HFF-Myc (cell line): Measurements from ENCODE around the gene CGA.
A peak's percentile ranks its signal among the peaks of the same experiment; 100 is the strongest.
"Not testable (repeated sequence)": the region's sequence is repeated elsewhere in the genome, so short reads cannot be mapped to it uniquely, and the experiment has no call there.

Experiments
- DNase-seq: peaks from one replicate; pipeline ENCODE4 v3.0.0-alpha.2; 2011; ENCODE audit warnings: low read depth; ENCODE audit errors: extremely low read depth
- H3K4me3 ChIP-seq: replicated peaks from 2 replicates; pipeline ENCODE4 v1.5.1; 2011; ENCODE audit warnings: low read depth, mild to moderate bottlenecking, control low read depth, low read length
- TF ChIP-seq, protein P1 (sequence below): IDR thresholded peaks from 2 replicates; pipeline ENCODE4 v1.5.1; 2012; ENCODE audit warnings: mild to moderate bottlenecking, low read depth, low read length, control low read depth; ENCODE audit errors: missing control alignments

The CGA gene

DNA sequence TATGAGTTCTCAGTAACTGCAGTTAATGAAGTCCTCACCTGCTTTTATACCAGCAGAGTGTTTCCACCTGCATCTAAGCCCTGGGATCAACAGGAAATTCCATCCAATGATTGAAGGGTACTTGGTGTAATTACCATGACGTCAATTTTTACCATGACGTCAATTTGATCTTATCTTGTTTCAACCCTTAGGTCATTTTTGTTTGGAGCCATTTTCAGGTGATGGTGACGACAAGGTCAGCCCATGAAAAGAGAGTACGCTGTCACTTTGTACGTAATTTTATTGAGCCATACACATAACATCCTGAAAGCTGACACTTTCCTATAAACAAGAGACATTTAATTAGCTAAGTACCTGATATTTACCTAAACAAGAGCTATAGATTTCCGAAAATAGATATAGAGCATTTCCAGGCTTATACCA lies at the start of gene CGA:
Gene CGA (minus strand): TSS at position 20 of the 423 bp plus-strand sequence. CDS start 6,906 bp downstream, outside the sequence.
- DNase-seq = no peak
- no peak within 1 kb of the TSS for H3K4me3 ChIP-seq
- TF ChIP-seq, protein P1, sequence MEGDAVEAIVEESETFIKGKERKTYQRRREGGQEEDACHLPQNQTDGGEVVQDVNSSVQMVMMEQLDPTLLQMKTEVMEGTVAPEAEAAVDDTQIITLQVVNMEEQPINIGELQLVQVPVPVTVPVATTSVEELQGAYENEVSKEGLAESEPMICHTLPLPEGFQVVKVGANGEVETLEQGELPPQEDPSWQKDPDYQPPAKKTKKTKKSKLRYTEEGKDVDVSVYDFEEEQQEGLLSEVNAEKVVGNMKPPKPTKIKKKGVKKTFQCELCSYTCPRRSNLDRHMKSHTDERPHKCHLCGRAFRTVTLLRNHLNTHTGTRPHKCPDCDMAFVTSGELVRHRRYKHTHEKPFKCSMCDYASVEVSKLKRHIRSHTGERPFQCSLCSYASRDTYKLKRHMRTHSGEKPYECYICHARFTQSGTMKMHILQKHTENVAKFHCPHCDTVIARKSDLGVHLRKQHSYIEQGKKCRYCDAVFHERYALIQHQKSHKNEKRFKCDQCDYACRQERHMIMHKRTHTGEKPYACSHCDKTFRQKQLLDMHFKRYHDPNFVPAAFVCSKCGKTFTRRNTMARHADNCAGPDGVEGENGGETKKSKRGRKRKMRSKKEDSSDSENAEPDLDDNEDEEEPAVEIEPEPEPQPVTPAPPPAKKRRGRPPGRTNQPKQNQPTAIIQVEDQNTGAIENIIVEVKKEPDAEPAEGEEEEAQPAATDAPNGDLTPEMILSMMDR = no peak

DNA sequence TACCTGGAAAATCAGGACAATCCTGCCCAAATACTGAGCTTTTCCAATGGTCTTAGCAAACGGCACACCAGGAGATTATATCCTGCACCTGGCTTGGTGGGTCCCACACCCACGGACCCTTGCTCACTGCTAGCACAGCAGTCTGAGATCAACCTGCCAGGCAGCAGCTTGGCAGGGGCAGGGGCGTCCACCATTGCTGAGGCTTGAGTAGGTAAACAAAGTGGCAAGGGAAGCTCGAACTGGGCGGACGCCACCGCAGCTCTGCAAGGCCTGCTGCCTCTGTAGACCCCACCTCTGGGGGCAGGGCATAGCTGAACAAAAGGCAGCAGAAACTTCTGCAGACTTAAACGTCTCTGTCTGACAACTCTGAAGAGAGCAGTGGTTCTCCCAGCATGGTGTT lies 45.0 kb upstream of the CGA start:
- DNase-seq, H3K4me3 ChIP-seq: not testable (repeated sequence)

DNA sequence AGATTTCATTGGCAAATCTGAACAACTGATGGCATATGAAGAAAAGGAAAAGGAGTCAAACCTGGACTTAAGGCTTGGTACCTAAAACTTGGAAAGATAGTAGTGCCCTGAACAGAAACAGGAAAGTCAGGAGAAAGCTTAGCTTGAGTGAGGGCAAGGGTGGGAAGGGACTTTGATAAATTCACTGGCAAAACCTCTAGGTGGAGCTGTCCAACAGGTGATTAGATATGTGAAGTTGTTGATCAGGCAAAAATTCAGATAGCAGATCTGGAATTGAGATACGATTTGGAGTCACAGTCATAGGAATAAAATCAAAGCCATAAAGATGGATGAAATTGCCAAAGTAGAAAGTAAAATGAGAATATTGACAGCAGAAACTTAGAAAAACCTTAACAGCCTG lies 44.3 kb upstream of the CGA start:
- TF ChIP-seq, protein P1 = peak; percentile 60
- peak; percentile 16 for DNase-seq
- no peak overlapping the region for H3K4me3 ChIP-seq

DNA sequence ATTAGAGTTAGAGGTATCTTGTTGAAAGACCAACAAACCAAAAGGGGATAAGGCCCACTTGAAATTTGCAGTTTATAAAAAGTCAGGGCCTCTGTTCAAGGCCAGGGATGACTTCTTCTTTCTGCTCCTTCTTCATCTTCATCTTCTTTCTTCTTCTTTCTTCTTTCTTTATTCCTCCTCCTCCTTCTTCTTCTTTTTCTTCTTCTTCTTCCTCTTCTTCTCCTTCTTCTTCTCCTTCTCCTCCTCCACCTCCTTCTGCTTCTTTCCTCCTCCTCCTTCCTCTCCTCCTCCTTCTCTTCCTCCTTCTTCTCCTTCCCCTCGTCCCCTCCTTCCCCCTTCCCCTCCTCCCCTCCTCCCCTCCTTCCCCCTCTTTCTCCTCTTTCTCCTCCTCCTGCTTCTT lies 42.1 kb upstream of the CGA start:
- no peak for DNase-seq
- no peak overlapping the region for H3K4me3 ChIP-seq
- TF ChIP-seq, protein P1 = no peak

DNA sequence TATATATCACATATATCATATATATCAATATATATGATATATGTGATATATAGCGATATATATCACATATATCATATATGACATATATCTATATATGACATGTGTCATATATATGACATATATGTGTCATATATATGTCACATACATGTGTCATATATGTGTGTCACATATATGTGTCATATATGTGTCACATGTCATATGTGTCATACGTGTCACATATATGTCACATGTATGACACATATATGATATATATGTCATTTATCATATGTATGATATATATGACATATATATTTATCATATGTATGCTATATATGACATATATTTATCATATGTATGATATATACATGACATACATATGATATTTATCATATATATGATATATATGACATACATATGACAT lies 32.8 kb upstream of the CGA start:
- TF ChIP-seq, protein P1 = no peak
- DNase-seq = no peak
- H3K4me3 ChIP-seq = no peak overlapping the region

DNA sequence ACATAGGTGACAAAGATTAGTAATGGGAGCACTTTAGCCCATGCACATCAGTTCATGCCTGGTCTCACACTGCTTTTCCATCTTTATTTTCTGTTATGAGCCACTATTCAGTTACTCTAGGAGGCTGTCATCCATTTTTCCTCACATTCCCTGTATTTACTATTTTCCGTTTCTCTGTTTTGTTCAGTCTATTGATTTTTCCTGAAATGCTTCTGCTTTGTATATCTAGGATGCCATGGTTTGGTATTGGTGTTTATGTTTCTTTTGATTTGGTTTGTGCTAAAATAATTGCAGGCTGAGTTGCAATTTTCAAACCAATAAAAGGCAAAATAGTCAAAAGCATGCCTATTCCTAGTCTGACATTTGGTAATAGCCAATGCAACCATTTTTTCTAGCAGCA lies 31.6 kb upstream of the CGA start:
- DNase-seq = no peak
- TF ChIP-seq, protein P1 = no peak
- no peak overlapping the region for H3K4me3 ChIP-seq

DNA sequence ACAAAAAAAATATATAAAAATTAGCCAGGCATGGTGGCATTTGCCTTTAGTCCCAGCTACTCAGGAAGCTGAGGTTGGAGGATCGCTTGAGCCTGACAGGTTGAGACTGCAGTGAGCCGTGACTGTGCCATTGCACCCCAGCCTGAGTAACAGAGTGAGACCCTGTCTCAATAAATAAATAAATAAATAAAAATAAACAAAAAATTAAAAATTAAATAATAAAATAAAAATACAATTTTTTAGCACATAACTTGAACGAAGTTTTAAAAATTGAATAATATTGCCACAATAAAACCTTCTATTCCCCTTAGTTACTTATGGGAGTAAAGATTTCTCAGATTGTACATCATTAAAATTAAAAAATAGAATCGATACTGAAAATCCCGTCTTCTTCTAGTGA lies 29.2 kb upstream of the CGA start:
- no peak for DNase-seq
- TF ChIP-seq, protein P1 = no peak
- no peak overlapping the region for H3K4me3 ChIP-seq

DNA sequence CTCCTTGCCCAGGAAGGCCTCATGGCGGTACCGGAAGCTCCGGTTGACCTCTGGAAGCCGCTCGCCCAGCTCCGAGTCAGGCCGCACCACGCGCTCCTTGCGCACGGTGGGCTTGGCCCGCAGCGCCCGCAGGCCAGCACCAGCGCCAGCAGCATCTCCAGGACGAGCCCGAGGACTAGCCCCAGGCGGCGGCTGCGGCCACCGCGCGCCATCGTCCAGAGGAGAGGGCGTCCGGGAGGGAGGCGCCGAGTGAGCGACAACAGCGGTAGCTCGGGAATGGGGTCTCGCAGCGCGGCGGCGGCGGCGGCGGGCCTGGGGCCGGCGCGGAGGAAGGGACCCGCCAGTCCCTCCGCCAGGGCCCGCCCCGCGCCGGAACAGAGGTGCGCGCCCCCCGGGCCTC lies 27.6 kb upstream of the CGA start:
- no peak for DNase-seq
- TF ChIP-seq, protein P1 = no peak
- no peak overlapping the region for H3K4me3 ChIP-seq
